HS-27A (cell line): ENCODE measurements around the gene C14orf119.

ENCODE experiments used
- DNase-seq: peaks from one replicate; pipeline ENCODE4 v3.0.0-alpha.2; 2012; ENCODE audit warnings: low read depth, missing footprints

C14orf119 gene

GRCh38 chr14:23095196-23096108, at the start of gene C14orf119:
Gene C14orf119 (plus strand): TSS chr14:23095505. CDS start chr14:23097659, 2,154 bp downstream.
- peak; percentile 100 for DNase-seq

GRCh38 chr14:23047034-23047634, 48.2 kb upstream of the C14orf119 start:
- no peak for DNase-seq

GRCh38 chr14:23047751-23048693, 47.3 kb upstream of the C14orf119 start:
- DNase-seq: no peak

GRCh38 chr14:23049011-23049410, 46.3 kb upstream of the C14orf119 start:
- DNase-seq: no peak

GRCh38 chr14:23051141-23052057, 43.9 kb upstream of the C14orf119 start:
- DNase-seq: no peak

GRCh38 chr14:23052182-23052623, 43.1 kb upstream of the C14orf119 start:
- DNase-seq: no peak

GRCh38 chr14:23052671-23053070, 42.6 kb upstream of the C14orf119 start:
- DNase-seq: no peak

GRCh38 chr14:23053426-23053825, 41.9 kb upstream of the C14orf119 start:
- DNase-seq: no peak

- no peak for DNase-seq
These were observed 41.1 kb upstream of the C14orf119 start for GRCh38 chr14:23054000-23054811.

- no peak for DNase-seq
These were observed 40.2 kb upstream of the C14orf119 start for GRCh38 chr14:23055147-23055550.

- DNase-seq: peak; percentile 43
These were observed 39.6 kb upstream of the C14orf119 start for GRCh38 chr14:23055621-23056144.

- peak; percentile 74 for DNase-seq
These were observed 39.0 kb upstream of the C14orf119 start for GRCh38 chr14:23056145-23056955.

GRCh38 chr14:23056956-23057756, 38.1 kb upstream of the C14orf119 start, which contains the start of gene CDH24:
Gene CDH24 (minus strand): TSS chr14:23057520. CDS start chr14:23055733, 1,787 bp downstream.
- no peak for DNase-seq

- DNase-seq: peak; percentile 83
These were observed 37.3 kb upstream of the C14orf119 start for GRCh38 chr14:23057757-23058653.

GRCh38 chr14:23058654-23059504, 36.4 kb upstream of the C14orf119 start:
- DNase-seq: no peak
